Skeletal muscle tissue (tissue), 4 donors: ENCODE results near the gene CEP104. TPM values are rescaled to one million over a fixed set of nuclear protein-coding genes. Genes with fewer than 3 reads are reported as not detected.
A peak's percentile ranks its signal among the peaks of the same experiment; 100 is the strongest.

Experiments
- H3K27ac ChIP-seq: one replicate; pipeline ENCODE4 v1.7.0; 2013; ENCODE audit warnings: mild to moderate bottlenecking, low read depth, low read length, inconsistent platforms
- H3K27me3 ChIP-seq, 3 donors: one replicate each; pipeline ENCODE4 v1.7.0; 2013; ENCODE audit warnings: low read length in 3 of 3; ENCODE audit not compliant: control insufficient read depth in 3 of 3, insufficient read depth in 3 of 3
- H3K36me3 ChIP-seq, 3 donors: one replicate each; pipeline ENCODE4 v1.7.0; 2013; ENCODE audit warnings: low read length in 3 of 3; ENCODE audit not compliant: control insufficient read depth in 3 of 3, insufficient read depth in 3 of 3
- H3K4me1 ChIP-seq, 3 donors: one replicate each; pipeline ENCODE4 v1.7.0; 2013; ENCODE audit warnings: low read length in 3 of 3, mild to moderate bottlenecking in 3 of 3; ENCODE audit not compliant: control insufficient read depth in 3 of 3, insufficient read depth in 3 of 3
- H3K4me3 ChIP-seq, 3 donors: one replicate each; pipeline ENCODE4 v1.7.0; 2013; ENCODE audit warnings: low read length in 3 of 3
- H3K9ac ChIP-seq, 3 donors: one replicate each; pipeline ENCODE4 v1.7.0; 2013; ENCODE audit warnings: low read length in 3 of 3, mild to moderate bottlenecking in 3 of 3, moderate library complexity in 2 of 3, low read depth in 1 of 3
- H3K9me3 ChIP-seq, 3 donors: one replicate each; pipeline ENCODE4 v1.7.0; 2013; ENCODE audit warnings: low read length in 3 of 3; ENCODE audit not compliant: control insufficient read depth in 3 of 3
- total RNA-seq: library from RNA; depleted of rRNA; stranded (reverse); fragments of >200 nt; gene quantifications from one replicate; pipeline ENCODE4 v1.2.3, GENCODE V29; 2014
- donor health status: Osteomylitis.

CEP104 gene
- total RNA-seq, 1 donor from 2014 or later, result 26.1 TPM

DNA sequence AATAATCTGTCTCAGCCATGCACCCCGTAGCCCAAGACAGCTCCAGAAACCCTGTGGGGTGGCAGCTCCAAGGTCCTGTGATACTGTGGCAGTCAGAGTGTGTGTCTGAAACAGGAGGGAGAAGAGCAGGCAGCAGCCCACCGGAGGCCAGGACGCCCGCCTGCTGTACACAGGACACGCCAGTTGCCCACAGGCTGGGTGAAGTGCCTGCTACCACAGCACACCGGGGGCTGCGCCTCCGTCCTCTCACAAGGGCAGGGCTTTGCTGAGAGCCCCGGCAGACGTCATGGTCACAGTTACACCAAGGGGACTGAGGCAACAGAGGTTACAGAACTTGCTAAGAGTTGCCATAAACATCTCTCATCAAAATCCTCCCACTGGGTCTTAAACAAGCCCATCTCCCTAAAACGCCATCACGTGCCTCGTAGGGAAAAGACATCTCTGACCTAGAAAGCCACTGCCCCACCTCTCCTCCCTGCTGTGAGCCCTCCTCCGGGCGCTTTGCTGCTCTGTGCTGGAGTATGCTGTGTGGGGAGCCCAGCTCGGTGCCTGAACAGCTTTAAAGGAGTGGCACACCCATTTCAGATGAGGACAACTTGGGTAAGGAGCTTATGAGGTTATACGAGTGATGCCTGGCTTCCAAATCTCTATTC, 37.7 kb upstream of the CEP104 start:
- Histone ChIP-seq H3K9me3 (peaks cover 0 to 4% (median 3%) of the 10 kb centered on the region in 3 donors), H3K36me3 (peaks cover 18 to 23% (median 19%) of the 10 kb centered on the region in 3 donors), H3K27ac (no peak overlapping the region), H3K9ac (no peak overlapping the region), H3K27me3 (no peaks in the 10 kb centered on the region), H3K4me3 (no peak overlapping the region), H3K4me1 (peaks cover 12 to 18% (median 12%) of the 10 kb centered on the region in 3 donors)

GRCh38 chr1:3893190-3893589, 36.2 kb upstream of the CEP104 start:
- peaks cover 0 to 3% (median 0%) of the 10 kb centered on the region in 3 donors for H3K9me3 ChIP-seq
- no peak overlapping the region for H3K4me3 ChIP-seq
- H3K27ac ChIP-seq, result no peak overlapping the region
- no peaks in the 10 kb centered on the region for H3K27me3 ChIP-seq
- peak overlapping the region in 1 of 3 donors; percentile 12 for H3K9ac ChIP-seq
- H3K4me1 ChIP-seq, result peaks cover 5 to 11% (median 7%) of the 10 kb centered on the region in 3 donors
- H3K36me3 ChIP-seq, result peaks cover 27 to 32% (median 29%) of the 10 kb centered on the region in 3 donors

DNA sequence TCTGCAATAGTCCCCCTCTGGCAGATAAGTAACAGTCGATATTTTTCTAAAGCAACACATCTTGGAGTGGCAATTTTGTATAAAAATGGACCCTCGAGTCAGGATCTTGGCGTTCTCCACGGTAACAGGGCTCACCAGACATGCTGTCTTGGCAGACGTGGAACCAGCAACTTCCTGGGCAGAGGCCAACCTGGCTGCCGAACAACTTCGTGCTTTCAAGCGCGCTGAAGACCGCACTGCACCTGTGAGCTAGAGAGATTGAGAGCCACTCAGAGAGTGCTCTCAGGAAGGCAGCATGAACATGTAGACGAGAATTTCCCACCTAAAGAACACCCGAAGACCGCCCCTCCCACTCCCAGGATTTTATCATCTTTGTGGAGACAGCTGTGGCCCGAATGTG, 35.7 kb upstream of the CEP104 start:
- Histone ChIP-seq H3K9ac (peak overlapping the region in 1 of 3 donors; percentile 4), H3K27me3 (no peaks in the 10 kb centered on the region), H3K27ac (no peak overlapping the region), H3K36me3 (peaks cover 28 to 36% (median 31%) of the 10 kb centered on the region in 3 donors), H3K4me3 (no peak overlapping the region), H3K4me1 (peaks cover 5 to 11% (median 7%) of the 10 kb centered on the region in 3 donors), H3K9me3 (no peaks in the 10 kb centered on the region)

- Histone ChIP-seq H3K4me1 (peaks cover 5 to 11% (median 7%) of the 10 kb centered on the region in 3 donors), H3K9me3 (no peaks in the 10 kb centered on the region), H3K36me3 (peaks cover 34 to 42% (median 36%) of the 10 kb centered on the region in 3 donors), H3K27ac (no peak overlapping the region), H3K27me3 (no peaks in the 10 kb centered on the region), H3K4me3 (no peak overlapping the region), H3K9ac (no peak overlapping the region)
These were observed 34.4 kb upstream of the CEP104 start for GRCh38 chr1:3891329-3891865.

DNA sequence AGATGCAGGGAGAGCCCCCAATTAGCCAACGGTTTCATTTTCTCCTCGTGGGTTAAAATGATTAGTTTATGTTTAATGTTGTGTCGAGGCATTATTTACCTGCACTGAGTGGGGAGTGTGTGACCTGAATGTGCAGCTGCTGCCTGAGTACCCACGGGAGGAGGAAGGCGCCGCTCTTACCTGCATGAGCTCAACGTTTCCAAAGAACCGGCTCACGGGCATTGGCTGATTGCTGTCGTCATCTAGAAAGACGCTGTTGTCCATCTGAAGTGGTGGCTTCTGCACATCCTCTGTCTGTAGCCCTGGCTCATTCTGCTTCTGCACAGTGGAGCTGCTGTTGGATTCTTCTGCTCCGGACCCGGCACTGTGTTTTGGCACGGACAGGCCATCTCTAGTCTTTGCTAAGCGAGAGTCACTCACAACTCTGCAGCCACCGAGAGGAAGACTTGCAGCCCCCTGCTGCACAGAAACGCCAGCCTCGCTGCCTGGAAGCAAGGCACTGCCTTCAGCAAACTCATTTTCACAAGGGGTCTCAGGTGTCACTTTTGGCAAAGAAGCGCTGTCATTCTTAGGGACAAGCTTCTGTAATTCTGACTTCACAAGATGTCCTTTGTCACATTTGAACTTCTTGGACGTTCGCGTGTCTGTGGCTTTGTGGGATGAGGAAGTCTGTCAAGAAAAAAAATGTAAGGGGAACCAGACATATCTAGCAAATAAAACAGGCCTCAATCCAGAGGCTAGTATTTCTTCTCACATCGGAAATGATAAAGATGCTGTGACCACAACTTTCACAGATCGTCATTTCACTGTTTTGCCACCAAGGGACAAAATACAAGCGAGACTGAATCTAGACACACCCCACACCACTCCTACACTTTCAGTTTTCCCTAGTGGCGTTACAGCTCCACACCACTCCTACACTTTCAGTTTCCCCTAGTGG, 33.6 kb upstream of the CEP104 start:
- H3K27ac ChIP-seq, result no peak overlapping the region
- H3K36me3 ChIP-seq, result peaks cover 39 to 46% (median 44%) of the 10 kb centered on the region in 3 donors
- H3K9ac ChIP-seq, result no peak overlapping the region
- peaks cover 5 to 11% (median 7%) of the 10 kb centered on the region in 3 donors for H3K4me1 ChIP-seq
- no peak overlapping the region for H3K4me3 ChIP-seq
- H3K9me3 ChIP-seq, result no peaks in the 10 kb centered on the region
- H3K27me3 ChIP-seq, result no peaks in the 10 kb centered on the region

- H3K9me3 ChIP-seq, result no peaks in the 10 kb centered on the region
- peaks cover 38 to 49% (median 45%) of the 10 kb centered on the region in 3 donors for H3K36me3 ChIP-seq
These were observed 32.9 kb upstream of the CEP104 start for GRCh38 chr1:3889936-3890335.

DNA sequence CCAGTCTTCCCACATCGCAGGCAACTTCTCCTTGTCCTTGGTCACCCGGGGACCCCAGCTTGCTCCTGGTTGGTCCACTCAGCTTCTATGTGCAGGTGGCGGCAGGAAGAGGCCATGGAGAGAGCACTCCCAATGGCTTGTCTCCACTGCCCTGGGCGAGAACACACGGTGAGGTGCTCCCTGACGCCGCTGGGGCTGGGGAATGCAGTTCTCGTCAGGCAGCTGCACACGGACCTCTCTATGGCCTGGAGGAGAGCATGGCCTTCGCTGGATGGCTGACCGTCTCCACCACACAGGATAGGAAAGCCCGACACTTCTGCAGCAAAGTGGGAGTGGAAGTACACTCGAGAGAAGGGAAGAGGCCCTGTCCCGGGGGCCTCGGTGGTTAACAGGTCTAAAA, 31.3 kb upstream of the CEP104 start:
- Histone ChIP-seq H3K9ac (no peak overlapping the region), H3K4me1 (peaks cover 5 to 8% (median 7%) of the 10 kb centered on the region in 3 donors), H3K9me3 (no peaks in the 10 kb centered on the region), H3K27me3 (no peaks in the 10 kb centered on the region), H3K4me3 (no peak overlapping the region), H3K36me3 (peaks cover 41 to 63% (median 53%) of the 10 kb centered on the region in 3 donors), H3K27ac (no peak overlapping the region)

More at GRCh38 chr1:3889936-3890335, 32.9 kb upstream of the CEP104 start:
- Histone ChIP-seq H3K27ac (no peak overlapping the region), H3K4me3 (no peak overlapping the region), H3K4me1 (peaks cover 5 to 8% (median 7%) of the 10 kb centered on the region in 3 donors), H3K9ac (no peak overlapping the region), H3K27me3 (no peaks in the 10 kb centered on the region)

DNA sequence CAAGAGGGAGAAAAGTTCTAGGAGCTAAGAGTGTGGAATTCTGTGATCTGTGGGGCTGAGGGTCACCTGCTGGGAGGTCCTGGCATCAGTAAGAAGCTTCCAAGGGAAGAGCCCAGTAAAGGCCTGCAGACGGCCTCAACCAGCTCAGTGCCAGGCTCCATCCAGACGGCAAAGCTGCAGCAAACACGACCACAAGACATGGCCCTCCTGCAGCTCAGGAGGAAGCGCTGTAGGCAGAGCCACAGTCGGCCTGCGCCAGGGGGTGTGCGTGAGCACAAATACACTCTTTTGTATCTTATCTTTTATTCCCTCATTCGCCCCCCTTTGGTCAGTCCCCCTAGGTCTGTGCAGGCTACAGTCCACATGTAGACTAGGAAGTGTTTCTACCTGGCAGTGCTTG, 29.7 kb upstream of the CEP104 start:
- peaks cover 41 to 64% (median 56%) of the 10 kb centered on the region in 3 donors for H3K36me3 ChIP-seq

GRCh38 chr1:3886106-3886670, 29.2 kb upstream of the CEP104 start:
- peaks cover 37 to 60% (median 54%) of the 10 kb centered on the region in 3 donors for H3K36me3 ChIP-seq

More for the DNA sequence above, 29.7 kb upstream of the CEP104 start:
- Histone ChIP-seq H3K9me3 (no peaks in the 10 kb centered on the region), H3K4me3 (no peak overlapping the region), H3K27me3 (no peaks in the 10 kb centered on the region), H3K27ac (no peak overlapping the region), H3K9ac (no peak overlapping the region), H3K4me1 (peaks cover 0 to 2% (median 0%) of the 10 kb centered on the region in 3 donors)

More at GRCh38 chr1:3886106-3886670, 29.2 kb upstream of the CEP104 start:
- H3K27me3 ChIP-seq, result no peaks in the 10 kb centered on the region
- no peaks in the 10 kb centered on the region for H3K9me3 ChIP-seq
- H3K27ac ChIP-seq, result no peak overlapping the region
- H3K4me1 ChIP-seq, result no peaks in the 10 kb centered on the region
- H3K4me3 ChIP-seq, result no peak overlapping the region
- H3K9ac ChIP-seq, result no peak overlapping the region
